ENCODE measurements around the gene NRXN3. TPM values are rescaled to one million over a fixed set of nuclear protein-coding genes. Genes with fewer than 3 reads are reported as not detected.

NRXN3 gene
- total and polyA plus RNA-seq, 2 of the 13 experiments (the other 11 are each of a cell fraction or from before 2014, with no cell fraction given), result 0.03 TPM; not detected in 1

- Histone ChIP-seq H4K20me1 (ENCODE audit: insufficient read depth, low read length) (no peaks in the 10 kb centered on the region), H3K79me2 (ENCODE audit: insufficient read depth, low read length) (no peaks in the 10 kb centered on the region), H2AFZ (ENCODE audit: low read length) (no peak overlapping the region), H3K9me3 (ENCODE audit: low read length) (peaks cover 98% of the 10 kb centered on the region), H3K36me3 (replicated peaks in 1 of 2; ENCODE audit: control insufficient read depth in 1 of 2, insufficient read depth in 2 of 2, low read length in 2 of 2) (no peaks in the 10 kb centered on the region), H3K9ac (ENCODE audit: insufficient read depth, low read depth, low read length) (no peak overlapping the region), H3K4me3 (replicated peaks in 1 of 3; ENCODE audit: insufficient read depth in 1 of 3, low read depth in 2 of 3, low read length in 3 of 3) (no peak overlapping the region), H3K27me3 (ENCODE audit: control insufficient read depth in 1 of 2, insufficient read depth in 2 of 2, low read length in 2 of 2) (no peaks in the 10 kb centered on the region), H3K4me2 (ENCODE audit: low read depth, low read length) (no peak overlapping the region), H3K4me1 (ENCODE audit: insufficient read depth, low read length) (no peaks in the 10 kb centered on the region), H3K27ac (ENCODE audit: extremely low read length, insufficient read depth, low read length) (no peak overlapping the region)
- in situ Hi-C loops (cut with HindIII; ENCODE audit: extremely low pct_ligation_motif_present, low pct_unique_long_range_greater_than_20kb) (no loop called here), intact Hi-C loops (cut with micrococcal nuclease; ENCODE audit: unreplicated experiment) (no loop called here)
- BruUV-seq (replicated peaks), result no TSS peak
- TF ChIP-seq HOXA5 (CRISPR knock-in tag; IDR thresholded peaks at IDR 0.05) (no peak), NFE2 (CRISPR knock-in tag; IDR thresholded peaks at IDR 0.05) (no peak), ZSCAN12 (CRISPR knock-in tag; IDR thresholded peaks at IDR 0.05) (no peak), HDAC6 (IDR thresholded peaks at IDR 0.05; ENCODE audit: low read depth, low read length) (no peak), CENPX (CRISPR knock-in tag; IDR thresholded peaks at IDR 0.05) (no peak), THRA (CRISPR knock-in tag; IDR thresholded peaks at IDR 0.05; ENCODE audit: borderline replicate concordance) (no peak)
- TF ChIP-seq, protein P1, sequence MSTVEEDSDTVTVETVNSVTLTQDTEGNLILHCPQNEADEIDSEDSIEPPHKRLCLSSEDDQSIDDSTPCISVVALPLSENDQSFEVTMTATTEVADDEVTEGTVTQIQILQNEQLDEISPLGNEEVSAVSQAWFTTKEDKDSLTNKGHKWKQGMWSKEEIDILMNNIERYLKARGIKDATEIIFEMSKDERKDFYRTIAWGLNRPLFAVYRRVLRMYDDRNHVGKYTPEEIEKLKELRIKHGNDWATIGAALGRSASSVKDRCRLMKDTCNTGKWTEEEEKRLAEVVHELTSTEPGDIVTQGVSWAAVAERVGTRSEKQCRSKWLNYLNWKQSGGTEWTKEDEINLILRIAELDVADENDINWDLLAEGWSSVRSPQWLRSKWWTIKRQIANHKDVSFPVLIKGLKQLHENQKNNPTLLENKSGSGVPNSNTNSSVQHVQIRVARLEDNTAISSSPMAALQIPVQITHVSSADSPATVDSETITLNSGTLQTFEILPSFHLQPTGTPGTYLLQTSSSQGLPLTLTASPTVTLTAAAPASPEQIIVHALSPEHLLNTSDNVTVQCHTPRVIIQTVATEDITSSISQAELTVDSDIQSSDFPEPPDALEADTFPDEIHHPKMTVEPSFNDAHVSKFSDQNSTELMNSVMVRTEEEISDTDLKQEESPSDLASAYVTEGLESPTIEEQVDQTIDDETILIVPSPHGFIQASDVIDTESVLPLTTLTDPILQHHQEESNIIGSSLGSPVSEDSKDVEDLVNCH (CRISPR knock-in tag; IDR thresholded peaks at IDR 0.05), result no peak
- TF ChIP-seq, protein P2, sequence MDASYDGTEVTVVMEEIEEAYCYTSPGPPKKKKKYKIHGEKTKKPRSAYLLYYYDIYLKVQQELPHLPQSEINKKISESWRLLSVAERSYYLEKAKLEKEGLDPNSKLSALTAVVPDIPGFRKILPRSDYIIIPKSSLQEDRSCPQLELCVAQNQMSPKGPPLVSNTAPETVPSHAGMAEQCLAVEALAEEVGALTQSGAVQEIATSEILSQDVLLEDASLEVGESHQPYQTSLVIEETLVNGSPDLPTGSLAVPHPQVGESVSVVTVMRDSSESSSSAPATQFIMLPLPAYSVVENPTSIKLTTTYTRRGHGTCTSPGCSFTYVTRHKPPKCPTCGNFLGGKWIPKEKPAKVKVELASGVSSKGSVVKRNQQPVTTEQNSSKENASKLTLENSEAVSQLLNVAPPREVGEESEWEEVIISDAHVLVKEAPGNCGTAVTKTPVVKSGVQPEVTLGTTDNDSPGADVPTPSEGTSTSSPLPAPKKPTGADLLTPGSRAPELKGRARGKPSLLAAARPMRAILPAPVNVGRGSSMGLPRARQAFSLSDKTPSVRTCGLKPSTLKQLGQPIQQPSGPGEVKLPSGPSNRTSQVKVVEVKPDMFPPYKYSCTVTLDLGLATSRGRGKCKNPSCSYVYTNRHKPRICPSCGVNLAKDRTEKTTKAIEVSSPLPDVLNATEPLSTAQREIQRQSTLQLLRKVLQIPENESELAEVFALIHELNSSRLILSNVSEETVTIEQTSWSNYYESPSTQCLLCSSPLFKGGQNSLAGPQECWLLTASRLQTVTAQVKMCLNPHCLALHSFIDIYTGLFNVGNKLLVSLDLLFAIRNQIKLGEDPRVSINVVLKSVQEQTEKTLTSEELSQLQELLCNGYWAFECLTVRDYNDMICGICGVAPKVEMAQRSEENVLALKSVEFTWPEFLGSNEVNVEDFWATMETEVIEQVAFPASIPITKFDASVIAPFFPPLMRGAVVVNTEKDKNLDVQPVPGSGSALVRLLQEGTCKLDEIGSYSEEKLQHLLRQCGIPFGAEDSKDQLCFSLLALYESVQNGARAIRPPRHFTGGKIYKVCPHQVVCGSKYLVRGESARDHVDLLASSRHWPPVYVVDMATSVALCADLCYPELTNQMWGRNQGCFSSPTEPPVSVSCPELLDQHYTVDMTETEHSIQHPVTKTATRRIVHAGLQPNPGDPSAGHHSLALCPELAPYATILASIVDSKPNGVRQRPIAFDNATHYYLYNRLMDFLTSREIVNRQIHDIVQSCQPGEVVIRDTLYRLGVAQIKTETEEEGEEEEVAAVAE (CRISPR knock-in tag; IDR thresholded peaks at IDR 0.05; ENCODE audit: borderline replicate concordance), result no peak
- TF ChIP-seq, protein P3, sequence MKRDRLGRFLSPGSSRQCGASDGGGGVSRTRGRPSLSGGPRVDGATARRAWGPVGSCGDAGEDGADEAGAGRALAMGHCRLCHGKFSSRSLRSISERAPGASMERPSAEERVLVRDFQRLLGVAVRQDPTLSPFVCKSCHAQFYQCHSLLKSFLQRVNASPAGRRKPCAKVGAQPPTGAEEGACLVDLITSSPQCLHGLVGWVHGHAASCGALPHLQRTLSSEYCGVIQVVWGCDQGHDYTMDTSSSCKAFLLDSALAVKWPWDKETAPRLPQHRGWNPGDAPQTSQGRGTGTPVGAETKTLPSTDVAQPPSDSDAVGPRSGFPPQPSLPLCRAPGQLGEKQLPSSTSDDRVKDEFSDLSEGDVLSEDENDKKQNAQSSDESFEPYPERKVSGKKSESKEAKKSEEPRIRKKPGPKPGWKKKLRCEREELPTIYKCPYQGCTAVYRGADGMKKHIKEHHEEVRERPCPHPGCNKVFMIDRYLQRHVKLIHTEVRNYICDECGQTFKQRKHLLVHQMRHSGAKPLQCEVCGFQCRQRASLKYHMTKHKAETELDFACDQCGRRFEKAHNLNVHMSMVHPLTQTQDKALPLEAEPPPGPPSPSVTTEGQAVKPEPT (CRISPR knock-in tag; IDR thresholded peaks at IDR 0.05; ENCODE audit: low read depth), result no peak
- FAIRE-seq (no peak), ATAC-seq (no peak), DNase-seq (ENCODE audit: low spot score) (no peak)
- ChIA-PET POLR2A (no interaction called here), CTCF (ENCODE audit: low intra/inter-chr PET ratio, low total read pairs) (no interaction called here)
- WGBS (ENCODE audit: low lambda C conversion rate), result 26% methylated on average over 3 of the region's 3 CpGs
Measured at GRCh38 chr14:79665556-79665955, 1495.4 kb downstream of the NRXN3 start.

Data from HepG2 (cell line).